ENCODE measurements around the gene DCDC2C. TPM values are rescaled to one million over a fixed set of nuclear protein-coding genes. Genes with fewer than 3 reads are reported as not detected.

The DCDC2C gene
- polyA plus RNA-seq, 2 of the 4 experiments (the other 2 are of a cell fraction) = not detected

GRCh38 chr2:3741867-3742602 is 38.7 kb downstream of the DCDC2C start (continued):
- TF ChIP-seq HMGXB4 (CRISPR knock-in tag; IDR thresholded peaks at IDR 0.05; ENCODE audit: borderline replicate concordance) (no peak), RCOR1 (IDR thresholded peaks at IDR 0.05; ENCODE audit: low read depth, low read length) (no peak)

- no peak overlapping the region for H3K4me3 ChIP-seq
- WGBS (ENCODE audit: missing lambda C conversion rate) = 19% methylated on average over 5 of the region's 5 CpGs
- TF ChIP-seq FOXS1 (CRISPR knock-in tag; IDR thresholded peaks at IDR 0.05) = no peak
- no peak for TF ChIP-seq HEYL (CRISPR knock-in tag; IDR thresholded peaks at IDR 0.05)
- no peak for TF ChIP-seq KDM1A (IDR thresholded peaks at IDR 0.05; ENCODE audit: low read depth)
- TF ChIP-seq POLR2AphosphoS2 (conservative IDR thresholded peaks at IDR 0.05; ENCODE audit: low read length) = no peak
- TF ChIP-seq TFCP2L1 (CRISPR knock-in tag; IDR thresholded peaks at IDR 0.05) = no peak
- TF ChIP-seq SREBF2 (IDR thresholded peaks at IDR 0.05) = no peak
- TF ChIP-seq CHD2 (IDR thresholded peaks at IDR 0.05; ENCODE audit: low read length, partially characterized antibody) = no peak
- no peak for TF ChIP-seq RAD21 (conservative IDR thresholded peaks at IDR 0.05 in 1 of 2, IDR thresholded peaks at IDR 0.05 in 1 of 2)
- TF ChIP-seq HES2 (IDR thresholded peaks at IDR 0.05) = no peak
- H3K27ac ChIP-seq = no peak overlapping the region
- no peak for ATAC-seq
- ChIA-PET POLR2A (no interaction called here), CTCF (interaction anchor here (1.1 to 1.3 kb wide), 2 partner anchors 19 to 37 kb away, joined by 4 to 6 read pairs; no protein-coding TSS in a partner anchor)
- H3K9me3 ChIP-seq = no peaks in the 10 kb centered on the region
- no peak overlapping the region for H3K4me2 ChIP-seq
- H3K4me1 ChIP-seq = no peaks in the 10 kb centered on the region
- DNase-seq (ENCODE audit: low read depth in 1 of 2, low spot score in 1 of 2) = no peak
- no peak for FAIRE-seq
These were observed 39.6 kb downstream of the DCDC2C start for GRCh38 chr2:3742743-3743508.

GRCh38 chr2:3743951-3744555 is 40.7 kb downstream of the DCDC2C start:
- ATAC-seq (no peak), DNase-seq (ENCODE audit: low read depth in 1 of 2, low spot score in 1 of 2) (no peak), FAIRE-seq (no peak)
- no peaks in the 10 kb centered on the region for H3K9me3 ChIP-seq
- no peak for TF ChIP-seq FOXS1 (CRISPR knock-in tag; IDR thresholded peaks at IDR 0.05)
- TF ChIP-seq TFCP2L1 (CRISPR knock-in tag; IDR thresholded peaks at IDR 0.05) = no peak
- no peak for TF ChIP-seq MAZ (IDR thresholded peaks at IDR 0.05; ENCODE audit: borderline replicate concordance, low read depth, low read length)
- no peak for TF ChIP-seq EP300 (IDR thresholded peaks at IDR 0.05)
- TF ChIP-seq EHF (CRISPR knock-in tag; IDR thresholded peaks at IDR 0.05) = no peak
- no peak for TF ChIP-seq HES2 (IDR thresholded peaks at IDR 0.05)
- TF ChIP-seq NR3C1 (IDR thresholded peaks at IDR 0.05) = no peak
- TF ChIP-seq MAX (IDR thresholded peaks at IDR 0.05) = no peak
- no peak for TF ChIP-seq USF2 (IDR thresholded peaks at IDR 0.05)
- no peak for TF ChIP-seq ZFP36 (IDR thresholded peaks at IDR 0.05; ENCODE audit: borderline replicate concordance, partially characterized antibody)
- H3K4me3 ChIP-seq = no peak overlapping the region
- POLR2A ChIA-PET = no interaction called here
- H3K4me1 ChIP-seq = no peaks in the 10 kb centered on the region
- H3K4me2 ChIP-seq = no peak overlapping the region
- 42% methylated on average over 12 of the region's 12 CpGs for WGBS (ENCODE audit: missing lambda C conversion rate)
- H3K27ac ChIP-seq = no peak overlapping the region
- CTCF ChIA-PET = interaction anchor here (1.5 kb wide), 1 partner anchor 37 kb away, joined by 7 read pairs; no protein-coding TSS in a partner anchor

Data from A549 (cell line).